GM23338 (cell line): ENCODE data around the gene OLAH. TPM values are rescaled to one million over a fixed set of nuclear protein-coding genes. Genes with fewer than 3 reads are reported as not detected.

Source experiments
- ATAC-seq: fragments of 200-7000 bp; cut with Tn5 transposase; 3 replicates; pipeline ENCODE4 v1.9.1; 2020
- DNase-seq: peaks from one replicate; pipeline ENCODE4 v3.0.0-alpha.2; 2015; ENCODE audit warnings: low spot score
- H2AFZ ChIP-seq: fragments of 200-600 bp; sonication (generic); 2 replicates; pipeline ENCODE4 v1.8.0; 2016; ENCODE audit warnings: antibody characterized with exemption, mild to moderate bottlenecking, moderate library complexity
- H3F3A ChIP-seq: fragments of 200-600 bp; sonication (generic); replicated peaks from 2 replicates; pipeline ENCODE4 v1.8.0; 2017; ENCODE audit warnings: antibody characterized with exemption, mixed run types, low read depth
- H3K27ac ChIP-seq: fragments of 200-600 bp; sonication (generic); 2 replicates; pipeline ENCODE4 v1.6.1; 2016; ENCODE audit warnings: low read depth
- H3K27me3 ChIP-seq: fragments of 200-600 bp; sonication (generic); 2 replicates; pipeline ENCODE4 v1.8.0; 2016; ENCODE audit warnings: mild to moderate bottlenecking, mixed run types, moderate library complexity; ENCODE audit not compliant: insufficient read depth
- H3K36me3 ChIP-seq: fragments of 200-600 bp; sonication (generic); 2 replicates; pipeline ENCODE4 v1.8.0; 2016; ENCODE audit warnings: mild to moderate bottlenecking; ENCODE audit not compliant: insufficient read depth
- H3K4me1 ChIP-seq: fragments of 200-600 bp; sonication (generic); 2 replicates; pipeline ENCODE4 v1.8.0; 2016; ENCODE audit warnings: mild to moderate bottlenecking, moderate library complexity; ENCODE audit not compliant: insufficient read depth
- H3K4me2 ChIP-seq: fragments of 200-600 bp; sonication (generic); 2 replicates; pipeline ENCODE4 v1.7.1; 2017; ENCODE audit warnings: mixed run types
- H3K4me3 ChIP-seq: fragments of 200-600 bp; sonication (generic); 2 replicates; pipeline ENCODE4 v1.6.1; 2016; ENCODE audit warnings: mixed run types
- H3K79me2 ChIP-seq: fragments of 200-600 bp; sonication (generic); replicated peaks from 2 replicates; pipeline ENCODE4 v1.8.0; 2017; ENCODE audit warnings: mild to moderate bottlenecking; ENCODE audit not compliant: insufficient read depth
- H3K9me2 ChIP-seq: fragments of 200-600 bp; sonication (generic); 2 replicates; pipeline ENCODE4 v1.8.0; 2017; ENCODE audit not compliant: insufficient read depth
- H4K20me1 ChIP-seq: fragments of 200-600 bp; sonication (generic); replicated peaks from 2 replicates; pipeline ENCODE4 v1.8.0; 2017; ENCODE audit warnings: mild to moderate bottlenecking; ENCODE audit not compliant: insufficient read depth
- H3K27ac Mint-ChIP-seq: 2 replicates; pipeline ENCODE4 v1.8.0; 2020; ENCODE audit warnings: inconsistent platforms, mild to moderate bottlenecking, moderate library complexity, mixed read lengths
- H3K27me3 Mint-ChIP-seq: 3 replicates; pipeline ENCODE4 v1.8.0; 2022; ENCODE audit warnings: low read depth, mild to moderate bottlenecking, moderate library complexity, mixed read lengths, inconsistent platforms; ENCODE audit not compliant: insufficient read depth, poor library complexity
- H3K36me3 Mint-ChIP-seq: 3 replicates; pipeline ENCODE4 v1.8.0; 2021; ENCODE audit warnings: low read depth, mild to moderate bottlenecking, inconsistent platforms, moderate library complexity, mixed read lengths
- H3K4me1 Mint-ChIP-seq: 3 replicates; pipeline ENCODE4 v1.8.0; 2020; ENCODE audit warnings: mild to moderate bottlenecking, inconsistent platforms, mixed read lengths
- H3K4me3 Mint-ChIP-seq: 3 replicates; pipeline ENCODE4 v1.8.0; 2021; ENCODE audit warnings: moderate library complexity, mild to moderate bottlenecking, inconsistent platforms, mixed read lengths
- H3K9me3 Mint-ChIP-seq: 3 replicates; pipeline ENCODE4 v1.8.0; 2020; ENCODE audit warnings: moderate library complexity, mild to moderate bottlenecking, inconsistent platforms, mixed read lengths
- CREB1 ChIP-seq: fragments of 250-450 bp; sonication (Bioruptor Pico); IDR thresholded peaks from 2 replicates; pipeline ENCODE4 v1.5.0; 2020; ENCODE audit warnings: low read depth, mild to moderate bottlenecking, moderate library complexity
- CTCF ChIP-seq, 2 experiments: fragments of 200-600 bp in 1 of 2; sonication (generic) in 1 of 2; conservative IDR thresholded peaks; 2 replicates each; pipeline versions ENCODE4 v1.5.1 to v1.6.1; 2016 to 2017; ENCODE audit warnings: antibody characterized with exemption in 2 of 2, low read depth in 2 of 2, mild to moderate bottlenecking in 2 of 2, moderate library complexity in 1 of 2
- EZH2 ChIP-seq: fragments of 200-600 bp; sonication (generic); IDR thresholded peaks from one replicate; pipeline ENCODE4 v1.8.0; 2017; ENCODE audit warnings: antibody characterized with exemption, mild to moderate bottlenecking, low read depth; ENCODE audit not compliant: unreplicated experiment
- EZH2phosphoT487 ChIP-seq: fragments of 200-600 bp; sonication (generic); IDR thresholded peaks from one replicate; pipeline ENCODE4 v1.8.1; 2018; ENCODE audit warnings: antibody characterized with exemption; ENCODE audit not compliant: unreplicated experiment
- JUNB ChIP-seq: IDR thresholded peaks from one replicate; pipeline ENCODE4 v1.6.1; 2016; ENCODE audit warnings: antibody characterized with exemption; ENCODE audit not compliant: unreplicated experiment
- NANOG ChIP-seq: IDR thresholded peaks from 2 replicates; pipeline ENCODE4 v1.6.1; 2016; ENCODE audit warnings: antibody characterized with exemption, borderline replicate concordance
- POLR2AphosphoS5 ChIP-seq: IDR thresholded peaks from 2 replicates; pipeline ENCODE4 v1.6.1; 2016; ENCODE audit warnings: antibody characterized with exemption, low read depth
- REST ChIP-seq: IDR thresholded peaks from one replicate; pipeline ENCODE4 v1.6.1; 2018; ENCODE audit warnings: antibody characterized with exemption; ENCODE audit not compliant: unreplicated experiment
- STAT1 ChIP-seq: IDR thresholded peaks from one replicate; pipeline ENCODE4 v1.6.1; 2016; ENCODE audit warnings: antibody characterized with exemption; ENCODE audit not compliant: unreplicated experiment
- ZNF114 ChIP-seq: fragments of 250-450 bp; sonication (Bioruptor Pico); IDR thresholded peaks from 2 replicates; pipeline ENCODE4 v1.5.0; 2020; ENCODE audit warnings: mild to moderate bottlenecking, moderate library complexity
- ZNF331 ChIP-seq: fragments of 250-450 bp; sonication (Bioruptor Pico); IDR thresholded peaks from 2 replicates; pipeline ENCODE4 v1.5.0; 2020; ENCODE audit warnings: low read depth, mild to moderate bottlenecking, moderate library complexity
- ZNF462 ChIP-seq: fragments of 250-450 bp; sonication (Bioruptor Pico); IDR thresholded peaks from 2 replicates; pipeline ENCODE4 v1.5.0; 2020; ENCODE audit warnings: mild to moderate bottlenecking, moderate library complexity
- long read RNA-seq: library from polyadenylated mRNA; unstranded; transcript quantifications from one replicate; pipeline ENCODE4 v2.0.0, GENCODE V29; 2020; ENCODE audit not compliant: unreplicated experiment
- polyA plus RNA-seq: library from polyadenylated mRNA; unstranded; fragments of >200 nt; fragmentation: Nextera tagmentation; extraction: Ambion mirVana; gene quantifications from 2 replicates; pipeline ENCODE4 v1.2.1, GENCODE V29; 2016
- total RNA-seq: library from RNA; depleted of rRNA; stranded (reverse); fragments of >200 nt; shearing (Covaris generic); gene quantifications from 2 replicates; pipeline ENCODE4 v1.2.3, GENCODE V29; 2014; rRNA removed

Gene OLAH
- total RNA-seq (not detected in 2 replicates), polyA plus RNA-seq (0.12 TPM in 1 of 2 replicates, not detected in the other)
- long read RNA-seq: 0 reads

GRCh38 chr10:15043674-15044073 is at the start of gene OLAH:
OLAH (plus strand) TSS chr10:15043943; CDS start chr10:15047289, 3,346 bp downstream.
- TF ChIP-seq REST (no peak), POLR2AphosphoS5 (no peak), ZNF114 (no peak), ZNF331 (CRISPR knock-in tag) (no peak), JUNB (no peak), ZNF462 (CRISPR knock-in tag) (no peak), NANOG (no peak), EZH2 (no peak), EZH2phosphoT487 (no peak), CTCF (conservative IDR thresholded peaks at IDR 0.05; ENCODE audit: low read depth in 2 of 2) (no peak), STAT1 (no peak), CREB1 (CRISPR knock-in tag) (no peak)
- Histone ChIP-seq H3K36me3 (no peaks in the 10 kb centered on the region), H2AFZ (no peak within 1 kb of the TSS), H3K27ac (no peak within 1 kb of the TSS), H3F3A (no peaks in the 10 kb centered on the region), H3K9me2 (0 out of 2 replicates have a peak, but pooled peaks cover 3% of the 10 kb centered on the region), H3K4me3 (no peak within 1 kb of the TSS), H4K20me1 (no peaks in the 10 kb centered on the region), H3K27me3 (no peaks in the 10 kb centered on the region), H3K79me2 (no peaks in the 10 kb centered on the region), H3K4me1 (peaks cover 11% of the 10 kb centered on the region; the same call in 1 of the 2 replicates), H3K4me2 (no peak within 1 kb of the TSS)
- no peak for DNase-seq
- H3K9me3 Mint-ChIP-seq: no peaks in the 10 kb centered on the region; the same call in 2 of the 3 replicates
- peaks cover 2% of the 10 kb centered on the region for H3K27me3 Mint-ChIP-seq
- no peak within 1 kb of the TSS for H3K4me3 Mint-ChIP-seq
- H3K36me3 Mint-ChIP-seq: peaks cover 3% of the 10 kb centered on the region; the same call in 1 of the 3 replicates
- H3K4me1 Mint-ChIP-seq: peaks cover 8% of the 10 kb centered on the region
- no peak for ATAC-seq
- H3K27ac Mint-ChIP-seq: no peak within 1 kb of the TSS
